ENCODE data around the gene MNT.

DNA sequence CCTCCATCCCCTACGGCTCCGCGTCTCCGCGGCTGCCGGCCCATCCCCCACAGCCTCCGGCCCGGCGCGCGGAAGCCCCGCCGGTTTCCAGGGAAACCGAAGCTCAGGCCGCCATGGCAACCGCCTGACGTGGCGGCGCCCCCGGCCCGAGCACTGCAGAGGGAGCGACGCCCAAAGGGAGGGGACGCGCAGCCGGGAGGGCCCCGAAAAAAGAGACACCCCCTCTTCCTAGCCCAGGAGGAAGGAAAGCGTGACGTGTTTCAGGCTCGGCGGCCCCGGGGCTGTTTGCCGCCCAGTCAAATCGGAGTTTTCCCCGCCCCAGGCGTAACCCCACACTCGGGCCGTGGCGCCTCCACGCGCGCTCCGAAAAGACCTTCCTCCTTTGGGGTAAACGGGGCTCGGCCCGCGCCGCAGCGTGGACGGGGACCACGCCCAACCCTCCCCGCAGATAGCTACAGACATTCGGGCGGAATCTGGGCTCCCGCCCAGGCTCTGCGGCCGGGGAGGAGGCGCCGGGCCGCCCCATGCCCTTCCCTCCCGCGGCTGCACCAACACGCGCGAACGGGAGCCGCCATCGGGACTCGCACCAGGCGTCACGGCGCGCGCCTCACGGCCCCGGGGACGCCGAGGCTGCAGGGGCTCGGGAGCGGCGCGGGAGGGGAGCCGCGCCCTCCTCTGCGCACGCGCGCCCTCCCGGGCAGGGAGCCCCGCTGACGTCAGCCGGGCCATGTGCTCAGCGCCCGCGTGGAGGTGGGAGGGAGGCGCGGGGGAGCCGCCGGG, 7.5 kb downstream of the MNT start:
- TF ChIP-seq CTCF (IDR thresholded peaks at IDR 0.05; ENCODE audit: insufficient read depth, low read length) (no peak), POLR2AphosphoS5 (IDR thresholded peaks at IDR 0.05; ENCODE audit: low read depth) (peak; percentile 34; the same call in 1 of the 2 replicates), SPI1 (IDR thresholded peaks at IDR 0.05; ENCODE audit: borderline replicate concordance, low read depth) (no peak)
- TF ChIP-seq, protein P1, sequence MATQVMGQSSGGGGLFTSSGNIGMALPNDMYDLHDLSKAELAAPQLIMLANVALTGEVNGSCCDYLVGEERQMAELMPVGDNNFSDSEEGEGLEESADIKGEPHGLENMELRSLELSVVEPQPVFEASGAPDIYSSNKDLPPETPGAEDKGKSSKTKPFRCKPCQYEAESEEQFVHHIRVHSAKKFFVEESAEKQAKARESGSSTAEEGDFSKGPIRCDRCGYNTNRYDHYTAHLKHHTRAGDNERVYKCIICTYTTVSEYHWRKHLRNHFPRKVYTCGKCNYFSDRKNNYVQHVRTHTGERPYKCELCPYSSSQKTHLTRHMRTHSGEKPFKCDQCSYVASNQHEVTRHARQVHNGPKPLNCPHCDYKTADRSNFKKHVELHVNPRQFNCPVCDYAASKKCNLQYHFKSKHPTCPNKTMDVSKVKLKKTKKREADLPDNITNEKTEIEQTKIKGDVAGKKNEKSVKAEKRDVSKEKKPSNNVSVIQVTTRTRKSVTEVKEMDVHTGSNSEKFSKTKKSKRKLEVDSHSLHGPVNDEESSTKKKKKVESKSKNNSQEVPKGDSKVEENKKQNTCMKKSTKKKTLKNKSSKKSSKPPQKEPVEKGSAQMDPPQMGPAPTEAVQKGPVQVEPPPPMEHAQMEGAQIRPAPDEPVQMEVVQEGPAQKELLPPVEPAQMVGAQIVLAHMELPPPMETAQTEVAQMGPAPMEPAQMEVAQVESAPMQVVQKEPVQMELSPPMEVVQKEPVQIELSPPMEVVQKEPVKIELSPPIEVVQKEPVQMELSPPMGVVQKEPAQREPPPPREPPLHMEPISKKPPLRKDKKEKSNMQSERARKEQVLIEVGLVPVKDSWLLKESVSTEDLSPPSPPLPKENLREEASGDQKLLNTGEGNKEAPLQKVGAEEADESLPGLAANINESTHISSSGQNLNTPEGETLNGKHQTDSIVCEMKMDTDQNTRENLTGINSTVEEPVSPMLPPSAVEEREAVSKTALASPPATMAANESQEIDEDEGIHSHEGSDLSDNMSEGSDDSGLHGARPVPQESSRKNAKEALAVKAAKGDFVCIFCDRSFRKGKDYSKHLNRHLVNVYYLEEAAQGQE (IDR thresholded peaks at IDR 0.05; ENCODE audit: insufficient replicate concordance, low read depth), result no peak
